GM12878 (cell line): Measurements from ENCODE around the gene SIRT5. TPM values are rescaled to one million over a fixed set of nuclear protein-coding genes. Genes with fewer than 3 reads are reported as not detected.

Source experiments
- ATAC-seq: fragments of 200-7000 bp; cut with Tn5 transposase; 3 replicates; pipeline ENCODE4 v1.9.1; 2020; ENCODE audit warnings: mild to moderate bottlenecking, moderate library complexity
- BruUV-seq: library from RNA; stranded (reverse); fragments of 400-500 nt; replicated peaks from 2 replicates; lab custom pipeline; 2021; lab: Mats Ljungman, UMichigan
- CTCF ChIA-PET: fragments of 300-600 bp; sonication (Branson Sonifier 250); formaldehyde crosslinking; extraction: SDS; loops from one replicate; lab custom pipeline; 2021; ENCODE audit warnings: inconsistent platforms; lab: Yijun Ruan, JAX
- POLR2A ChIA-PET: fragments of 350-600 bp; formaldehyde crosslinking; extraction: SDS; loops from one replicate; lab custom pipeline; 2021; ENCODE audit warnings: inconsistent platforms; lab: Charles Lee
- RAD21 ChIA-PET: fragments of 300-600 bp; sonication (Branson Sonifier 250); formaldehyde crosslinking; loops from one replicate; lab custom pipeline; 2023; ENCODE audit warnings: antibody characterized with exemption; ENCODE audit not compliant: unreplicated experiment; lab: Charles Lee
- SMC1A ChIA-PET: fragments of 300-600 bp; sonication (Branson Sonifier 250); formaldehyde crosslinking; loops from one replicate; lab custom pipeline; 2023; ENCODE audit not compliant: unreplicated experiment, uncharacterized antibody; lab: Charles Lee
- DNase-seq: peaks from one replicate; pipeline ENCODE4 v3.0.0-alpha.2; 2011; ENCODE audit warnings: low read depth, low spot score
- FAIRE-seq: peaks from 3 replicates; lab custom pipeline; 2011; peaks lifted over from hg19 to GRCh38; lab: Jason Lieb, UNC
- H2AFZ ChIP-seq: 2 replicates; pipeline ENCODE4 v1.6.0; 2011; ENCODE audit warnings: low read depth, low read length, control low read depth; ENCODE audit not compliant: control insufficient read depth
- H3K27ac ChIP-seq: 2 replicates; pipeline ENCODE4 v1.5.1; 2011; ENCODE audit warnings: control low read depth; ENCODE audit not compliant: control insufficient read depth, insufficient read depth
- H3K27me3 ChIP-seq, 2 experiments: replicated peaks in 1 of 2; 2 replicates each; pipeline versions ENCODE4 v1.6.0 to v1.6.1; 2011; ENCODE audit warnings: low read length in 1 of 2; ENCODE audit not compliant: control insufficient read depth in 2 of 2, insufficient read depth in 2 of 2
- H3K36me3 ChIP-seq, 2 experiments: 2 replicates each; pipeline ENCODE4 v1.5.1; 2011; ENCODE audit warnings: low read length in 1 of 2; ENCODE audit not compliant: control insufficient read depth in 2 of 2, insufficient read depth in 2 of 2
- H3K4me1 ChIP-seq: 2 replicates; pipeline ENCODE4 v1.6.1; 2011; ENCODE audit warnings: mild to moderate bottlenecking, low read length, moderate library complexity, mixed read lengths; ENCODE audit not compliant: control insufficient read depth, insufficient read depth
- H3K4me2 ChIP-seq: 2 replicates; pipeline ENCODE4 v1.6.0; 2011; ENCODE audit warnings: control low read depth; ENCODE audit not compliant: control insufficient read depth, insufficient read depth
- H3K4me3 ChIP-seq: fragments of 200-600 bp; sonication (generic); 2 replicates; pipeline ENCODE4 v1.5.1; 2016
- H3K79me2 ChIP-seq: 2 replicates; pipeline ENCODE4 v1.6.0; 2011; ENCODE audit warnings: low read length; ENCODE audit not compliant: control insufficient read depth, insufficient read depth
- H3K9ac ChIP-seq: 2 replicates; pipeline ENCODE4 v1.8.0; 2011; ENCODE audit warnings: low read length, control low read depth, mixed read lengths; ENCODE audit not compliant: control insufficient read depth, insufficient read depth
- H3K9me3 ChIP-seq: replicated peaks from 3 replicates; pipeline ENCODE4 v1.5.1; 2011; ENCODE audit warnings: mild to moderate bottlenecking, low read length; ENCODE audit not compliant: control insufficient read depth, insufficient read depth
- H4K20me1 ChIP-seq: 2 replicates; pipeline ENCODE4 v1.6.0; 2011; ENCODE audit not compliant: control insufficient read depth, insufficient read depth
- BHLHE40 ChIP-seq, 2 experiments: fragments of 450-650 bp in 1 of 2; IDR thresholded peaks; 2 replicates each; pipeline ENCODE4 v1.6.1; 2011 to 2017; ENCODE audit warnings: low read depth in 2 of 2, borderline replicate concordance in 1 of 2, improper control_type of control experiment in 1 of 2, low read length in 1 of 2, mild to moderate bottlenecking in 1 of 2
- CEBPB ChIP-seq, 2 experiments: fragments of 150-350 bp in 1 of 2; IDR thresholded peaks; 2 replicates each; pipeline ENCODE4 v1.6.1; 2012 to 2014; ENCODE audit warnings: low read depth in 2 of 2, low read length in 2 of 2, borderline replicate concordance in 1 of 2, inconsistent platforms in 1 of 2
- CREB1 ChIP-seq: IDR thresholded peaks from 2 replicates; pipeline ENCODE4 v1.6.1; 2012; ENCODE audit warnings: low read depth, mild to moderate bottlenecking, inconsistent platforms
- CUX1 ChIP-seq: IDR thresholded peaks from 2 replicates; pipeline ENCODE4 v1.6.1; 2012; ENCODE audit warnings: improper control_type of control experiment, low read depth, low read length; ENCODE audit not compliant: insufficient replicate concordance
- DPF2 ChIP-seq: fragments of 450-650 bp; IDR thresholded peaks from 2 replicates; pipeline ENCODE4 v1.6.1; 2017; ENCODE audit warnings: mild to moderate bottlenecking
- HCFC1 ChIP-seq: fragments of 150-350 bp; IDR thresholded peaks from 2 replicates; pipeline ENCODE4 v1.6.1; 2014; ENCODE audit warnings: low read length
- IRF4 ChIP-seq: IDR thresholded peaks from 2 replicates; pipeline ENCODE4 v1.6.1; 2011; ENCODE audit warnings: low read depth, low read length
- MEF2A ChIP-seq: IDR thresholded peaks from 2 replicates; pipeline ENCODE4 v1.6.1; 2011; ENCODE audit warnings: low read depth, mild to moderate bottlenecking, low read length, moderate library complexity; ENCODE audit not compliant: insufficient read depth
- MLLT1 ChIP-seq: fragments of 450-650 bp; IDR thresholded peaks from 2 replicates; pipeline ENCODE4 v1.6.1; 2016; ENCODE audit warnings: mild to moderate bottlenecking
- NR2C1 ChIP-seq: fragments of 450-650 bp; IDR thresholded peaks from 2 replicates; pipeline ENCODE4 v1.6.1; 2017; ENCODE audit warnings: antibody characterized with exemption, mild to moderate bottlenecking, moderate library complexity
- NR2F1 ChIP-seq: fragments of 450-650 bp; conservative IDR thresholded peaks from 2 replicates; pipeline ENCODE4 v1.6.1; 2017; ENCODE audit warnings: mild to moderate bottlenecking
- RAD21 ChIP-seq: IDR thresholded peaks from 2 replicates; pipeline ENCODE4 v1.6.1; 2011; ENCODE audit warnings: mild to moderate bottlenecking, low read depth, low read length, moderate library complexity; ENCODE audit not compliant: insufficient read depth
- RAD51 ChIP-seq: fragments of 450-650 bp; IDR thresholded peaks from 2 replicates; pipeline ENCODE4 v1.6.1; 2016; ENCODE audit warnings: moderate library complexity, mild to moderate bottlenecking, inconsistent platforms
- RELA ChIP-seq: fragments of 450-650 bp; IDR thresholded peaks from 2 replicates; pipeline ENCODE4 v1.8.0; 2014; ENCODE audit warnings: borderline replicate concordance; ENCODE audit not compliant: partially characterized antibody
- SIN3A ChIP-seq: IDR thresholded peaks from 2 replicates; pipeline ENCODE4 v1.6.1; 2012; ENCODE audit warnings: low read depth, low read length, improper control_type of control experiment
- SIX5 ChIP-seq: IDR thresholded peaks from 2 replicates; pipeline ENCODE4 v1.6.1; 2011; ENCODE audit warnings: mild to moderate bottlenecking, low read depth, low read length, moderate library complexity; ENCODE audit not compliant: severe bottlenecking
- SMC3 ChIP-seq: IDR thresholded peaks from 2 replicates; pipeline ENCODE4 v1.6.1; 2011; ENCODE audit warnings: low read length, improper control_type of control experiment, borderline replicate concordance
- SP1 ChIP-seq: IDR thresholded peaks from one replicate; pipeline ENCODE4 v1.6.1; 2011; ENCODE audit warnings: low read depth, low read length
- ZNF384 ChIP-seq: IDR thresholded peaks from 2 replicates; pipeline ENCODE4 v1.6.1; 2012; ENCODE audit warnings: low read depth, mild to moderate bottlenecking, low read length, improper control_type of control experiment, borderline replicate concordance
- ZZZ3 ChIP-seq: IDR thresholded peaks from 2 replicates; pipeline ENCODE4 v1.6.1; 2011; ENCODE audit warnings: low read depth; ENCODE audit not compliant: control insufficient read depth, insufficient read length
- WGBS: methylation state at CpG from one replicate; pipeline ENCODE4 v1.1.6; 2016; ENCODE audit warnings: low lambda C conversion rate; ENCODE audit not compliant: insufficient replicate concordance, insufficient coverage; ENCODE audit errors: missing lambda C conversion rate; 5-methylcytosine and 5-hydroxymethylcytosine counted together
- in situ Hi-C: fragments of 300-500 bp; cut with MboI; formaldehyde crosslinking; loops from 9 replicates; pipeline ENCODE4 v1.14.3; 2018; ENCODE audit warnings: mixed read lengths
- intact Hi-C: fragments of 100-400 bp; cut with micrococcal nuclease; formaldehyde crosslinking; loops from one replicate; pipeline ENCODE4 v1.14.2; 2022; ENCODE audit not compliant: unreplicated experiment
- polyA plus RNA-seq, 11 experiments: library from polyadenylated mRNA; depleted of rRNA in 4 of 11; unstranded in 6 of 11; stranded (reverse) in 5 of 11; fragments of >200 nt; fragmentation: Nextera tagmentation in 4 of 11; fragmentation: Illumina TruSeq in 1 of 11; extraction: Ambion mirVana in 4 of 11; extraction: Trizol in 1 of 11; gene quantifications; 1 replicate in 1 of 11; 2 replicates in 10 of 11; pipeline versions ENCODE4 v1.2.1 to v1.2.3, GENCODE V29; 2011 to 2016; ENCODE audit warnings: inconsistent platforms in 2 of 11, missing spikeins in 2 of 11, low read depth in 1 of 11
- total RNA-seq, 4 experiments: library from RNA; depleted of rRNA in 3 of 4; stranded (reverse); fragments of >200 nt in 3 of 4; fragmentation: Illumina TruSeq in 1 of 4; extraction: Trizol in 1 of 4; gene quantifications; 2 replicates each; pipeline versions ENCODE4 v1.2.1 to v1.2.3, GENCODE V29; 2013 to 2021

SIRT5 gene
- total and polyA plus RNA-seq, 10 of the 15 experiments (the other 5 are each of a cell fraction or from before 2014, with no cell fraction given) = 1.7 to 12.4 (median 10.0) TPM

GRCh38 chr6:13624871-13625288 is 50.5 kb downstream of the SIRT5 start:
- ATAC-seq (peak; percentile 94), FAIRE-seq (peak; percentile 31), DNase-seq (no peak)
- H3K79me2 ChIP-seq = no peaks in the 10 kb centered on the region
- intact Hi-C loops (no loop called here), in situ Hi-C loops (no loop called here)
- 73% methylated on average over 4 of the region's 4 CpGs for WGBS
- no peaks in the 10 kb centered on the region for H3K4me1 ChIP-seq
- ChIA-PET CTCF (interaction anchor here (0.6 to 3.4 kb wide), 23 partner anchors 8 to 383 kb away, joined by 3 to 41 read pairs (median 4); partner anchors contain the start of genes NOL7, RANBP9 and SIRT5), RAD21 (interaction anchor here (0.7 to 1.5 kb wide), 9 partner anchors 9 to 285 kb away, joined by 3 to 10 read pairs (median 4); partner anchors contain the start of genes NOL7 and SIRT5), SMC1A (interaction anchor here (0.6 to 1.3 kb wide), 11 partner anchors 9 to 290 kb away, joined by 3 to 9 read pairs (median 4); partner anchors contain the start of gene NOL7), POLR2A (interaction anchor here (0.5 kb wide), 1 partner anchor 222 kb away, joined by 8 read pairs; no protein-coding TSS in a partner anchor)
- BruUV-seq = no TSS peak
- H3K9me3 ChIP-seq = no peaks in the 10 kb centered on the region
- no peak overlapping the region for H3K9ac ChIP-seq
- H3K4me3 ChIP-seq = no peak overlapping the region
- H3K27me3 ChIP-seq = no peaks in the 10 kb centered on the region
- H3K4me2 ChIP-seq = no peak overlapping the region
- peaks cover 0 to 39% of the 10 kb centered on the region in 2 experiments for H3K36me3 ChIP-seq
- no peak overlapping the region for H2AFZ ChIP-seq
- no peak overlapping the region for H3K27ac ChIP-seq
- H4K20me1 ChIP-seq = no peaks in the 10 kb centered on the region
- TF ChIP-seq SMC3 (peak; percentile 47; the same call in 1 of the 2 replicates), CUX1 (no peak), RAD21 (peak; percentile 34), RAD51 (no peak), DPF2 (no peak), ZZZ3 (no peak), HCFC1 (no peak), CEBPB (IDR thresholded peaks at IDR 0.05; ENCODE audit: borderline replicate concordance in 1 of 2, low read depth in 2 of 2, low read length in 2 of 2) (no peak), RELA (no peak), MLLT1 (no peak), BHLHE40 (IDR thresholded peaks at IDR 0.05; ENCODE audit: borderline replicate concordance in 1 of 2, low read depth in 2 of 2, low read length in 1 of 2) (no peak), SP1 (no peak), CREB1 (no peak), NR2C1 (no peak), ZNF384 (no peak), NR2F1 (no peak), SIN3A (no peak), MEF2A (no peak), SIX5 (no peak), IRF4 (0 out of 2 replicates have a peak, but pooled peaks have one; percentile 24)
